GM19467 (cell line): ENCODE results near the gene RBBP8NL.

Experiments used
- ATAC-seq: cut with Tn5 transposase; IDR thresholded peaks from one replicate; pipeline ENCODE4 v1.9.1; 2021; ENCODE audit warnings: mild to moderate bottlenecking, moderate library complexity; ENCODE audit not compliant: unreplicated experiment

RBBP8NL gene

DNA sequence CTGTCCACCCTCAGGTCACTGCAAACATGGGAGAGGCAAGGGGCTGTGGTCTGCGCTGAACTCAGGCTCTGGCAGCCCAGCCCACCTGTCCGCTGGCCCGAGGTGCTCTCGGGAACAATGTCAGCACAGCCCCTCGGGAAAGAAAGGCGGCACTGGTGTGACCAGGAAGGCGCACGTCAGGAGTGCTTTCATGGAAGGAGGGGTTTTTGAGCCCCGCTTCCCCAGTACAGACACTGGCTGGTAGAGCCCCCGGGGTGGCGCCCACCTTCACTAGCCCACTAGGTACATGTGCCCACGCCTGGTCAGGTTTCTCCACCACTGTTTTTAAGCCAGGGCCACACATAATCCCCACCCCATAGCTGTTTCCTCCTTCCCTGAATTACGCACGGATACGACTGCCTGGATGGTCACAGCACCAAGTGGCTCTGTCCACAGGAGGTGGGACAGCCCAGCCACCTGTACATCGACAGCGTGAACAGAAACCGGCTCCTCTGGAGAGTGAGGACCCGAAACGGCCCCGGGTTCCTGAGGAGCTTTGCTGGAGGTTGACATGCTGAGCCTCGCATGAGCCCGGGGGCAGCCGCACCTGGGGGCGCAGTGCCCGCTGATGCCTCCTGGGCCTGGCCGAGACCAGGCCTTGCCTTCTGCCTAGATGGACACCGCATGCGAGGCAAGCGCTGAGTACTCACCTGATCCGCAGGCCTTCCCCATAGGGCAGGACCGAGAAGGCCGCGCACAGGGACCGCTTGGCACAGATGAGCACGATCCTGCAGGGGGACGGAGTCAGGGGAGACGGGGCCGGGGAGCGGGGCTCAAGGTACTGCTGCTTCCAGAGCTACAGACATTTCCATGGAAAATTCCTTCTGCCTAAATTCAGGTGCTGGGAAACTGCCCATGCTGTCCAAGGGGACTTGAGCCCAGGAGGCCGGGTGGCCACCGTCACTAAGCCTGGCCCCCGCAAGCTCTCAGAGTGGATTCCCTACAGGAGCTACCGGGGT, 32.8 kb downstream of the RBBP8NL start:
- no peak for ATAC-seq

DNA sequence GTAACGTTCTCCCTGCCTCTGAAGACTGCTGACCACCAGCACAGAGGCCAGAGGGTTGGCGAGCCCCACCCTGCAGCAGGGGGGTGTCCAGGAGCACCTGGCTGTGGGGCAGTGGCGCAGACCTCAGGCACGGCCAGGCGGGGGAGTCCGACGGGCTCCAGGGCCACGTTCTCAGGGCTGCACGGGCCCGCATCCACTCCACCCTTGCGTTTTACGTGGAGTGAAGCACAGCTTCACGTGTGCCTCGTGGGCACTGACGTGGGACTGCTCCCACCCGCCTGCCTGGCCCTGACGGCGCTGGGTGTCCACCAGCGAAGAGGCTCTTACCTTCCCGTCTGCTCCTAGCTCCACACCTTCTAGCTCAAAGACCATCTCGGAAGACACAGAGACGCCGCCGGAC, 33.5 kb downstream of the RBBP8NL start:
- ATAC-seq = no peak

DNA sequence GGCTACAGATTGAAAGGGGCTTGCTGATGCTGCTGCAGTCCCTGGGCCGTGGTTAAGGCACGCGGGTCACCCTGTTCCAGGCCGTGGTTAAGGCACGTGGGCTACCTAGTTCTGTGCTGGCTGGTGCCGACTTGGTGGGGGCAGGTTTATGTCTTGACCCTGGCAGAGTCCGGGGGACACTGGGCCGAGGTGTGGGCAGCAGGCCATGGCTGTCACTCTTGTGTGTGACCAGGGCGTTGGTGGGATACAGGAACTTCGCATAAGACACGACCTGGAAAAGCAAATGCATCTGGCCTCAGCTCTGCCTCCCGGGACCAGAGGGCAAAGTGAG, 34.0 kb downstream of the RBBP8NL start:
- no peak for ATAC-seq

- ATAC-seq = no peak
These were observed 34.6 kb downstream of the RBBP8NL start for GRCh38 chr20:62392621-62393334.

DNA sequence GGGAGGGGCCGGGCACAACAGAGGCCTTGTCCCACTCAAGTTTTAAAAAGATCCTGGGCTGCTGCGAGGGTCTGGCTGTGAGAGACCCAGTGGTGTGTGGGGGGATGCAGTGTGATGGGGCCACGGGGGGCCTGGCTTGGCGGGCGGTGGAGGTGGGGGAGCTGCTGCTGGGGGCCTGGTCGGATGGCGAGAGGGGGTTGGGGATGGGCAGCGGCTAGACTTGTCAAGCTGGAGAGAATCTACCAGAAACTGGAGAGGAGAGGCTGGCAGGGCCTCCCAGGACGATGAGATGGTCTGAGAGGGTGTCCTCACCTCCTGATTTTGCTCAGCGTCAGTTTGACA, 35.3 kb downstream of the RBBP8NL start:
- ATAC-seq = no peak

- ATAC-seq = no peak
These were observed 35.9 kb downstream of the RBBP8NL start for GRCh38 chr20:62391165-62392076.

DNA sequence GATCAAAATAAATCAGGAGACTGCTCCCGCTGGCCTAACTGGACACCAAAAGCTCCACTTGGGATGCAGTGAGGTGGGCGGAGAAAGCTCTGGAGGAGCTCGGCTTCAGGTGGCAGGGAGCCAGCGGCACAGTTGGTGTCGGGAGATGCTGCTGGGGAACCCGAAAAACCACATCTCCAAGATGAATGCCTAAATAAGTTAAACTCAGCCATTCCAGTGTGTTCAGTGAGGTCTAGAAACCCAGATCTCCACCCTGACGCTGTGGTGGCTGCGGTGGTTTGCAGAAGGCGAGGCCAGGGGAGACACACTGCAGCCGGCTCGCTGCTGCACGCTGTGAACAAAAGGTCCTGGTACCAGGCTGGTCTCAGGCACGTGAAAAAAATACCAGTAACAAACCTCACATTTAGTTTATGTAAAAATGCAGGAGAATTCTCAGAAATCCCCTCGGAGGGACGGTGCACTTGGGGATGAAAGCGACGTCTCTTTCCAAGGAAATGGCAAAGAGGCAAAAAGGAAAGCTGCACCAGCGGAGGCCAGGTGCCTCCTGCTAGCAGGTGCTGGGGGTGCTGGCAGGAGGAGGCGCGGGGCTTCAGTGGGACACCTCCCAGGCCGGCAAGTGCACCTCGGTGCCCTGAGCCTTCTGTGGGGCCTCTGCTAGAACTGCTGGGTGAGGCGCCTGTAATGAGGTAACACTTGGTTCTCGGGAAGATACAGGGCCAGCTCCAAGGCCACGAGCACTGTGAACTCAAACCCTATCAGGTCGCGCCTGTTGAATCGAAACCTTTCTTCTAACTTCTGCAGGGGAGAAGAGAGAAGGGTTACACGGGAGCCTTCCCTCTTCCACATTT, 36.8 kb downstream of the RBBP8NL start:
- no peak for ATAC-seq

GRCh38 chr20:62389601-62390087, 37.7 kb downstream of the RBBP8NL start:
- ATAC-seq = no peak

DNA sequence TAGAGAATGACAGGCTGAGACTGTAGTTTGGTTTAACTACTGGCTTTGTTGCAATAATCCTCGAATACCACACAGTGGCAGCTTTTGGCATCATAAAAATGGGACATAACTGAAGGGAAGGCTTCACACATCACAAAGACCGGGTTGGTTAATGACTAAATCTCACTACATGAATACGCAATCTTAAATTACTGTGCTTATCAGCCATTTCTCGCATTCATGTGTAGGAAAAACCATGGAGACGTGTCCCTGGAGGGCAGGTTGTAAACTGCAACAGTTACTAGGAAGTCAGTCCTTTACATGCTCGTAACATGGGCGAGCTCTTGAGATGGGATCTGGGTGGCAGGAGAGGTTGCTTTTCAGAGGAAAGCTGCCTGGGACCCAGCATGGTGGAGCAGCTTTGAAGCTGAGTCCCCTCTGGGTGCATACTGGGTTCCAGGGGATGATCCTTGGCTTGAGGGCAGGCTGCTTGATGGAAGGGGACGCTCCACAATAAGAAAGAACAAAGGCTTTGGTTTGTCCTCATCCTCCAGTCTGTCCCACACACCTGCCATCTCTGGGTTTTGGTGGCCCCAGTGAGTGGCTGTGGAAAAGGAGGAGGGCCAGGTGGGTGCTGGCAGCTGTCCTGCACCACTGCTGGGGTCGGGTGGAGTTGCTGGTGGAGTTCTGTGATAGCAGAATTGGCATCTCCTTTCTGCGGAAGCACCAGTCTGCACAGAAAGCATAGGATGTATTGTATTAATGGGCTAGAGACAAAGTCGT, 38.3 kb downstream of the RBBP8NL start:
- no peak for ATAC-seq

DNA sequence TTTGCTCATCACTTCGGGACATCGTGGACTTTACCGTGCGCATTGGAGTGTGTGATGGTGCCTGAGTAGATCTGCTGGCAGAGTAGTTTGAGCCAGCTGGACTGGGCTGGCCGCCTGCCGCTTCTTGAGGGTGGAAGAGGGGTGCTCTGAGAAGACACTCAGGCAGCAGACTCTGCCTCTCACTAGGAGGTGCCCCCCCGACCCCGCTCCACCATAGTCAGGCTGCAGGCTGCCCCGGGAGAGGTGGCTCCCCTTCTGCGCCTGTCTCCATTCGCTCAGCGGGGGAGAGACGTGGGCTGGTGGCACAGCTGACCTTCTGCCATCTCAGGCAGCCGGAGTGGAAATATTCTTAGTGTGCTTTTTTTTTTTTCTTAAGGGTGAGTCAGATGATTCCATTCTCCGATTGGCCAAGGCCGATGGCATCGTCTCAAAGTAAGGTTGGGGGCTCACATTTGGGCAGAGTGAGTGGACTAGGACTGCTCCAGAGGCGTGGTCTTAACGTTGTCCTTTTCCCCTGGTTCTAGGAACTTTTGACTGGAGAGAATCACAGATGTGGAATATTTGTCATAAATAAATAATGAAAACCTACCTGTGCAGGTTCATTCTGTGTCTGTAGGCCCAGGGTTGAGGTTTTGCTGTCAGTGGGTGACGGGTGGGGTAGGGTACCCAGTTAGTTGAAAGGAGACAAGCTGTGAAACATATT, 39.3 kb downstream of the RBBP8NL start:
- no peak for ATAC-seq

DNA sequence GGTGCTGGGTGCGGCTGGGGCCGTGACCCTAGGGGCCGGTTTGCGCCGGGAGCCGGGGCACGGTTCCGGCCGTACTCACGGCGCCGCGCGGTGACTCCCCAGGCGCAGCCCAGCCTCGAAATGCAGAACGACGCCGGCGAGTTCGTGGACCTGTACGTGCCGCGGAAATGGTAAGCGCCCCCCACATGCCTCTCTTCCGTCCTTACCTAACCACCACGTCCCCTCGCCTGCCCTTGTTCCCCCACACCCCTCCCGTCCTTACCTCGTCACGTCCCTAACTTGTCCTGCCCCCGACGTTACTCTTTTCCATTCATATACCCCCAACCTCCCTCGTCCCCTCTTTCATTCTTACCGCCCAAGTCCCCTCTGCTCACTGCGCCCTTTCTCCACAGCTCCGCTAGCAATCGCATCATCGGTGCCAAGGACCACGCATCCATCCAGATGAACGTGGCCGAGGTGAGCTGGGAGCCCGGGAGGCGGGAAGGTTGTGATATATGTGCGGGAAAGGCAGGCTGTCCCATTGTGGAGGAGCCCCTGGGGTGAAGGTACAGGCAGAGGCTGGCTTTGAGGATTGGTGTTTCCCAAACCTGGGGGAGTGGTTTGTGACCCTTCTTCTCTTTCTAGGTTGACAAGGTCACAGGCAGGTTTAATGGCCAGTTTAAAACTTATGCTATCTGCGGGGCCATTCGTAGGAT, 40.0 kb downstream of the RBBP8NL start:
- ATAC-seq = peak; percentile 9

DNA sequence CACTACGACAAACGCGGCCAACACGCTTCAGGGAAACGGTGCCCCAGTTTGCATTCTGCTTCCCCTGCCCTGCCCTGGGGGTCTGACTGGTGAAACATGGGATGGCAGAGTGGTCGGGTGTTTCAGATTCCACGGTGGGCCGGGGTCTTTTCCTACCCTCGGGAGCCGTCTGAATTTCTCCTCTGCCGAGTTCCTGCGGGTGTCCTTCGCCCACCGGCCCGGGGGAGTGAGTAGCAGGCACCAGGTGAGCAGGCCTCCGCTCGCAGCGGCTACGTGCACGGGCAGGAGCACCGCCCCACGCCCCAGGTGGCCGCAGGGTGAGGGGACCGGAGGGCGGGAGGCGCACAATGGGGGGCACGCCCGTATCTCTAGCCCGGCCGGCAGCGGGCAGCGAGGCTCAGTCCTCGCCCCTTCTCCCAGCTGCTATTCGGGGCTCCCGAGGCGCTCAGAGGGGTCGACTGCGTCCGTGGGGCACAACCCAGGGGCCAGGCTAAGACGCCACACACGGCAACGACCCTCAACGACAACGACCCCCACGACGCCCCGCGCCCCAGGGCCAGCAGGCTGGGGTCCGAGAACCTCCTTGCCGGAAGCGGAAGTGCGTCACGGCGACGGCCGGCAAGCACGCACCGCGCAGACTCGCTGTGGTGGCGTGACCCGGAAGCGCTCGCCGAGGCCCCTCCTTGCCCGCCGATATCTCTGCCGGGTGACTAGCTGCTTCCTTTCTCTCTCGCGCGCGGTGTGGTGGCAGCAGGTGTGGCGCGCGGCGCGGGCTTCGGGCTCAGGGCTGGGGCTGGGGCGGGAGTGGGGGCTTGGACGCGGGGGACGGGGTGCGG, 40.7 kb downstream of the RBBP8NL start, which contains the start of gene RPS21:
RPS21 (plus strand) TSS at position 721 of the 836 bp plus-strand sequence. CDS start 236 bp downstream, outside the sequence.
- peak; percentile 77 for ATAC-seq

- peak; percentile 40 for ATAC-seq
These were observed 44.8 kb downstream of the RBBP8NL start for GRCh38 chr20:62382306-62383198.

- no peak for ATAC-seq
These were observed 45.5 kb downstream of the RBBP8NL start for GRCh38 chr20:62381842-62382241.

DNA sequence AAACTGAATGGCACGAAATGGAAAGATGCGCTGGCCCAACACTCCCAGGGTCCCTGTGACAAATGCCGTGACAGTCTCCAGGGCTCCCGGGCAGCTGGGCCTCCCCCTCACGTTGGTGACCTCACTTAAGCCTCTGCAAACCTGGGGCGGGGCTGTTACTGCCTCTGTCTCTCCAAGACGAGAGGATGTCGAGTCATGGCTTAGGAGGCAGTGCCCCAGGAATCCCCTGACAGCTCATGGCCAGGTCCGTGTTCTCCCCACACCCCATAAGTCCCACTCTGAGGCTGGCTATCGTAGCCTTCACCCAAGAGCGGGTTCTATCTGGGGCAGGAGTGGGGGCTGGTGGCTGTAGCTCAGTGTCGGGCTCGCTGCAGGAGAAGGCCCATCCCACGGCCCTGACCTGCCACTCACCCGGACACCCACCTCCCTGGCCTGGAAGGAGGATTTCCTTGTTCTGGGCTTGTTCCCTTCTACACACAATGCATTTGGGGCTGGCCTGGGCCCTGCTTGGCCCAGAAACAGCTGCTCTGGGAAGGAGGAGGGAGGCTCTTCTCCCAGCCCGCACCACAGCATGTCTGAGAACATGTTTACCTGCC, 46.0 kb downstream of the RBBP8NL start:
- ATAC-seq = no peak

GRCh38 chr20:62378215-62378614, 49.1 kb downstream of the RBBP8NL start:
- no peak for ATAC-seq
